A549 (cell line): ENCODE results near the gene GALNT16. TPM values are rescaled to one million over a fixed set of nuclear protein-coding genes. Genes with fewer than 3 reads are reported as not detected.

Source experiments
- ATAC-seq, 2 experiments: fragments of 200-7000 bp in 1 of 2; fragments of >200 bp in 1 of 2; cut with Nextera tagmentation in 1 of 2; cut with Tn5 transposase in 1 of 2; 3 replicates each; pipeline versions ENCODE4 v1.8.0 to v1.9.1; 2018 to 2020; ENCODE audit warnings: mild to moderate bottlenecking in 1 of 2, moderate library complexity in 1 of 2
- CTCF ChIA-PET: fragments of 300-600 bp; sonication (Branson Sonifier 250); formaldehyde crosslinking; extraction: SDS; loops from one replicate; lab custom pipeline; 2021; ENCODE audit warnings: antibody characterized with exemption, inconsistent platforms; lab: Yijun Ruan, JAX
- POLR2A ChIA-PET: fragments of 350-600 bp; formaldehyde crosslinking; extraction: SDS; loops from one replicate; lab custom pipeline; 2021; ENCODE audit warnings: antibody characterized with exemption, inconsistent platforms; lab: Yijun Ruan, JAX
- DNase-seq, 2 experiments: peaks; one replicate each; pipeline versions ENCODE4 v3.0.0 to v3.0.0-alpha.2; 2011 to 2016; ENCODE audit warnings: low read depth in 1 of 2, low spot score in 1 of 2
- FAIRE-seq: peaks from 2 replicates; lab custom pipeline; 2011; peaks lifted over from hg19 to GRCh38; lab: Jason Lieb, UNC
- H3K27ac ChIP-seq, 2 experiments: fragments of >200 bp; sonication (Bioruptor Twin); formaldehyde crosslinking; 3 replicates each; pipeline ENCODE4 v1.5.1; 2016 to 2017
- H3K4me1 ChIP-seq: fragments of >200 bp; sonication (Bioruptor Twin); formaldehyde crosslinking; 3 replicates; pipeline ENCODE4 v1.6.1; 2016
- H3K4me2 ChIP-seq: fragments of >200 bp; sonication (Bioruptor Twin); formaldehyde crosslinking; 3 replicates; pipeline ENCODE4 v1.6.1; 2016
- H3K4me3 ChIP-seq: fragments of >200 bp; sonication (Bioruptor Twin); formaldehyde crosslinking; 3 replicates; pipeline ENCODE4 v1.5.1; 2016
- H3K9me3 ChIP-seq: fragments of >200 bp; sonication (Bioruptor Twin); formaldehyde crosslinking; 3 replicates; pipeline ENCODE4 v1.6.1; 2016
- E2F6 ChIP-seq: IDR thresholded peaks from 2 replicates; pipeline ENCODE4 v1.6.1; 2012; ENCODE audit warnings: low read depth, borderline replicate concordance
- EHF ChIP-seq: fragments of 250-450 bp; sonication (Bioruptor Pico); IDR thresholded peaks from 2 replicates; pipeline ENCODE4 v1.5.0; 2020; ENCODE audit warnings: mild to moderate bottlenecking
- GATA3 ChIP-seq: IDR thresholded peaks from 2 replicates; pipeline ENCODE4 v1.6.1; 2012; ENCODE audit warnings: borderline replicate concordance
- HEYL ChIP-seq: fragments of 250-450 bp; sonication (Bioruptor Pico); IDR thresholded peaks from 2 replicates; pipeline ENCODE4 v1.8.0; 2021; ENCODE audit warnings: mild to moderate bottlenecking, moderate library complexity
- HOXA7 ChIP-seq: fragments of 250-450 bp; sonication (Bioruptor Pico); IDR thresholded peaks from 2 replicates; pipeline ENCODE4 v1.5.0; 2020; ENCODE audit warnings: mild to moderate bottlenecking, moderate library complexity
- HOXB5 ChIP-seq: fragments of 250-450 bp; sonication (Bioruptor Pico); IDR thresholded peaks from 2 replicates; pipeline ENCODE4 v1.5.0; 2020; ENCODE audit warnings: mild to moderate bottlenecking, moderate library complexity
- MAZ ChIP-seq: fragments of 150-350 bp; IDR thresholded peaks from 2 replicates; pipeline ENCODE4 v1.6.1; 2014; ENCODE audit warnings: antibody characterized with exemption, low read depth, low read length, borderline replicate concordance
- NFE2L2 ChIP-seq: fragments of 150-350 bp; conservative IDR thresholded peaks from 2 replicates; pipeline ENCODE4 v1.6.1; 2014; ENCODE audit warnings: low read length
- PBX3 ChIP-seq: IDR thresholded peaks from 2 replicates; pipeline ENCODE4 v1.6.1; 2012
- PHF8 ChIP-seq: fragments of 200-600 bp; sonication (generic); IDR thresholded peaks from 2 replicates; pipeline ENCODE4 v1.6.1; 2016; ENCODE audit warnings: low read depth, mild to moderate bottlenecking, antibody characterized with exemption, moderate library complexity, borderline replicate concordance
- REST ChIP-seq: fragments of 200-600 bp; sonication (generic); IDR thresholded peaks from 2 replicates; pipeline ENCODE4 v1.6.1; 2016; ENCODE audit warnings: antibody characterized with exemption, mild to moderate bottlenecking, moderate library complexity
- ZFP36 ChIP-seq: fragments of 450-650 bp; IDR thresholded peaks from 2 replicates; pipeline ENCODE4 v1.6.1; 2014; ENCODE audit warnings: borderline replicate concordance; ENCODE audit not compliant: partially characterized antibody
- WGBS: methylation state at CpG from one replicate; pipeline ENCODE4 v1.1.6; 2017; ENCODE audit errors: missing lambda C conversion rate; 5-methylcytosine and 5-hydroxymethylcytosine counted together
- polyA plus RNA-seq, 4 experiments: library from polyadenylated mRNA; depleted of rRNA in 3 of 4; stranded (reverse); fragments of >200 nt; fragmentation: RNase III in 1 of 4; extraction: RNeasy Plus Mini Kit Qiagen cat#74134 plus additional on column Dnase treatment in 1 of 4; gene quantifications; 2 replicates in 3 of 4; 3 replicates in 1 of 4; pipeline ENCODE4 v1.2.3, GENCODE V29; 2011 to 2017
- TF ChIP-seq, protein P1 (sequence below): fragments of >200 bp; sonication (Bioruptor Twin); formaldehyde crosslinking; IDR thresholded peaks from 3 replicates; pipeline ENCODE4 v1.6.1; 2016

Gene GALNT16
- polyA plus RNA-seq, 2 of the 4 experiments (the other 2 are of a cell fraction): 2.8 to 3.4 TPM

DNA sequence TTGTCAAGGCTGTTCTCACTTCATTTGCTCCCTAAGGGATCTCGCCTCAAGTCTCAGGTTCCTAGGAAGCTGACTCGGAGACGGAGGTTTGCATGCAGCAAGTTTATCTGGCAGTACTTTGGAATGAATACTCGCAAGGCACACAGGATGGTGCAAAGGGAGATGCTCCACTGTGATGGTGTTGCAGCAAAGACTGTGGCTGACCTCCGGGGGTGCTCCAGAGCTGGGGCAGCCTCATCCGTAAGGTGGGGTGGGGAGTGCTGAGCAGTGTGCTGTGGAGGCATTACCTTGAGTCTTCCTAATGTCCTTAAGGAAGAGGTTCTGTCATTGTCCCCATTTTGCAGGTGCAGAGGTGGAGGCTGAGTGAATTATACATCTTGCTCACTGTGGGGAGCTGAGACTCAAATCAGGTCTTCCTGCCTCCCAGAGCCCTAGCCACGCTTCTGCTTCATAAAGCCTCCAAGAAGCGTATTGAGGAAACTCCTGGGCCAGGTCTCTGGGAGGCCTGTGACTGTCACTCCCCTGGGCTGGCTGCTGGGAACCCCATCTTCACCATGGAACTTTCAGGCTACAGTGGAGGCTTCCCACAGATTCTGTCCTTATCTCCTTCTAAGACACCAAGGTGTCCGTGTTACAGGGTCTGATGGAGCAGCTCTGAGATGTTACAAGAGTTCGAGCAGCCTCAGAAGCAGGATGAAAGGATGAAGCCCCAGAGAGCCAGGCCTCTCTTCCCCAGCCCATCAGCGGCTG lies 39.5 kb downstream of the GALNT16 start (continued):
- TF ChIP-seq ZFP36: no peak
- TF ChIP-seq EHF (CRISPR knock-in tag): no peak
- TF ChIP-seq, all 56 proteins: peak for 0

DNA sequence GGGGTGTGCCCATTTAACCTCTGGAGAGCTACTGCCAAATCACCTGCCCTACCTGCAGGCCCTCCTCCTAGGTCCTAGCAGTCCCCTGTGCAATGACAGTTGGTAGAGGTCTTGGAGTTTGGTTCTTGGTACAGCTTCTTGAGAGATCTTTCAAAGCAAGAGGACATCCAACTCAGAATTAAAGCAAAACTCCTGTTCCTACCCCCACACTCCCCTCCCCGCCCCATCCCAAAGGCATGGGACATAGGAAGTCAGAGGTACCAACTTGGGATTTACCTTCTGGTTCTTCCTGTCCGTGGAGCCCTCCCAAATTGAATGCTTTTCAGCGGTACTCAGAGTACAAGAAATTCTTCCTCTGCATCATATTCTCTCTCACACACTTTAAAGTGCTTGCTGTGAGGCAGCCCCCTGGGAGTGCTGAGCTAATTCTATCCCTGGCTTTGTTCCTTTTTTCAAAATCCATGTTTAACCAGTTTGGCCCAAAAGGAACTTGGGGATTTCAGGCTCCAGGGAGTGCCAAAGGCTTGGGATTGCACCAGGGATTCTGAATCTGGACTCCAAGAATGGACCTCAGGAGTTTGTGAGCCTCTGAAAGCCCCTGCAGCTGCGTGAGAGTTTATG lies 40.8 kb downstream of the GALNT16 start:
- no peak for FAIRE-seq
- no peaks in the 10 kb centered on the region for H3K9me3 ChIP-seq
- 0 out of 6 replicates have a peak, but pooled peaks of 1 of the 2 experiments have one; percentile 14 for ATAC-seq
- 68% methylated on average over 4 of the region's 4 CpGs for WGBS
- POLR2A ChIA-PET: no interaction called here
- CTCF ChIA-PET: interaction anchor here (0.9 to 2.4 kb wide), 8 partner anchors 9 to 58 kb away, joined by 3 to 8 read pairs (median 4); partner anchors contain the start of gene GALNT16
- H3K4me2 ChIP-seq: no peak overlapping the region
- H3K4me1 ChIP-seq: no peaks in the 10 kb centered on the region
- no peak overlapping the region for H3K27ac ChIP-seq
- DNase-seq: no peak
- no peak for TF ChIP-seq E2F6
- no peak for TF ChIP-seq MAZ
- TF ChIP-seq HEYL (CRISPR knock-in tag): no peak
- TF ChIP-seq HOXB5 (CRISPR knock-in tag): no peak
- TF ChIP-seq HOXA7: no peak
- TF ChIP-seq PBX3: no peak
- TF ChIP-seq, protein P1, sequence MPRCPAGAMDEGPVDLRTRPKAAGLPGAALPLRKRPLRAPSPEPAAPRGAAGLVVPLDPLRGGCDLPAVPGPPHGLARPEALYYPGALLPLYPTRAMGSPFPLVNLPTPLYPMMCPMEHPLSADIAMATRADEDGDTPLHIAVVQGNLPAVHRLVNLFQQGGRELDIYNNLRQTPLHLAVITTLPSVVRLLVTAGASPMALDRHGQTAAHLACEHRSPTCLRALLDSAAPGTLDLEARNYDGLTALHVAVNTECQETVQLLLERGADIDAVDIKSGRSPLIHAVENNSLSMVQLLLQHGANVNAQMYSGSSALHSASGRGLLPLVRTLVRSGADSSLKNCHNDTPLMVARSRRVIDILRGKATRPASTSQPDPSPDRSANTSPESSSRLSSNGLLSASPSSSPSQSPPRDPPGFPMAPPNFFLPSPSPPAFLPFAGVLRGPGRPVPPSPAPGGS: no peak
- TF ChIP-seq NFE2L2: no peak
- no peak overlapping the region for H3K4me3 ChIP-seq

- no peak overlapping the region for H3K27ac ChIP-seq
- FAIRE-seq (no peak), ATAC-seq (no peak), DNase-seq (no peak)
- POLR2A ChIA-PET: no interaction called here
- CTCF ChIA-PET: interaction anchor here (0.7 kb wide), 1 partner anchor 42 kb away, joined by 3 read pairs; no protein-coding TSS in a partner anchor
- no peaks in the 10 kb centered on the region for H3K4me1 ChIP-seq
- TF ChIP-seq REST (no peak), GATA3 (no peak), PHF8 (no peak), HOXA7 (no peak)
- H3K4me3 ChIP-seq: no peak overlapping the region
- 78% methylated on average over 2 of the region's 2 CpGs for WGBS
- H3K4me2 ChIP-seq: no peak overlapping the region
- H3K9me3 ChIP-seq: no peaks in the 10 kb centered on the region
Measured at GRCh38 chr14:69303086-69303485, 43.1 kb downstream of the GALNT16 start.
